Stimulated activated CD4-positive, alpha-beta T cell treated with anti-CD3 and anti-CD28 coated beads, Interleukin-2, amount 100 ng/mL, for 4 hours (primary cell): ENCODE measurements around the gene TMEM95.

ENCODE experiments used
- DNase-seq: peaks from one replicate; pipeline ENCODE4 v3.0.0-alpha.2; 2020; ENCODE audit warnings: low read depth

Gene TMEM95

DNA sequence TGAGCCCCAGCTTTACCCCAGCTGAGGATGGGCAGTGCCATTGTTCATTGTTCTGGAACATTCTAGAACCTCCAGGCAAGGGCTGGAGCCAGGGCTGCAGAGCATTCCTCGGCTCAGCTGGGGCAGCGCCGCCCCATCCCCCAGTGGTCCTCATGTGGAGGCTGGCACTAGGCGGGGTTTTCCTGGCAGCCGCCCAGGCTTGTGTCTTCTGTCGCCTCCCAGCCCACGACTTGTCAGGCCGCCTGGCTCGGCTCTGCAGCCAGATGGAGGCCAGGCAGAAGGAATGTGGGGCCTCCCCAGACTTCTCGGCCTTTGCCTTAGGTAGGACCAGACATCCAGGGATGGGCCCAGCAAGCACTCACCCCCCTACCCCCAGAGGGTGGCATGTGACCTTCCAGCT lies at the start of gene TMEM95:
Gene TMEM95, plus strand, starts transcription at position 104 of the 400 bp plus-strand sequence. Its CDS starts 49 bp downstream, at position 153.
- no peak for DNase-seq

DNA sequence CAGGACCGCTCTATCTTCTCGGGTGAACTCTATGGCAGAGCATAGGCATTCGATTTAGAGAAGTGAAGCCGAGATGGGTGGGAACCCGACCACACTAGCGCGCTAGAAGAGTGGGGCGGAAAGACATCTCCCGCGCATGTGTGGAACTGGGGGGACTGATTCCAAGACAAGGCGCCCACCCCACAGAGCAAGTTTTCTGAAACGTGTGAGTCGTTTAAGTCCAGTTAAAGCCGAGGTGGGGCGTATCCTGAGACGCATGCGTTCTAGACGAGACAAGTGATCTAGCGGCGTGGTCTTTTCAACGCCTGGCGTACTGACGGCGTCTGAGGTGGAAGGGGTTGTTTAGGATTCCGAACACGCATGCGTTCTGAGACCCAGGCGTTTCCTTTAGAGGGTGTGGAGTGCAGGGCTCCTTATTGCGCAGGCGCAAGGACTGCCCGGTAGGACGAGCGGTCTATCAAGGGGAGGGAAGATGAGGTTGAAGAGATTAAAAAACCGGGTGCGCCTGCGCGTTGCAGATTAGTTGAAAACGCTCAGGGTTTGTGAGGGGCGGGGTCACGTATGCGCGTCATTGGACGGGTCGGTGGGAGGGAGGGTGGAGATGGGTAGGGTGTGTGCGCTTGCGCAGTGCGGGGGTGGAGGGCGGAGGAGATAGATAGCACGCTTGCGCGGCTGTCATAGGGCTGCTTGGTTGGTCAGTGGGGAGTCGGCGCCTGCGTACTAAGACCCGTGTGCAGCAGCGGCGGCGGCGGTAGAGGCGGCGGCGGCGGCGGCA lies 47.9 kb upstream of the TMEM95 start, which contains the start of gene EIF5A:
Gene EIF5A, plus strand, starts transcription at position 718 of the 775 bp plus-strand sequence. CDS start 2,008 bp downstream, outside the sequence.
- DNase-seq: peak; percentile 100

GRCh38 chr17:7307686-7308624 lies 47.0 kb upstream of the TMEM95 start:
- DNase-seq: peak; percentile 41

DNA sequence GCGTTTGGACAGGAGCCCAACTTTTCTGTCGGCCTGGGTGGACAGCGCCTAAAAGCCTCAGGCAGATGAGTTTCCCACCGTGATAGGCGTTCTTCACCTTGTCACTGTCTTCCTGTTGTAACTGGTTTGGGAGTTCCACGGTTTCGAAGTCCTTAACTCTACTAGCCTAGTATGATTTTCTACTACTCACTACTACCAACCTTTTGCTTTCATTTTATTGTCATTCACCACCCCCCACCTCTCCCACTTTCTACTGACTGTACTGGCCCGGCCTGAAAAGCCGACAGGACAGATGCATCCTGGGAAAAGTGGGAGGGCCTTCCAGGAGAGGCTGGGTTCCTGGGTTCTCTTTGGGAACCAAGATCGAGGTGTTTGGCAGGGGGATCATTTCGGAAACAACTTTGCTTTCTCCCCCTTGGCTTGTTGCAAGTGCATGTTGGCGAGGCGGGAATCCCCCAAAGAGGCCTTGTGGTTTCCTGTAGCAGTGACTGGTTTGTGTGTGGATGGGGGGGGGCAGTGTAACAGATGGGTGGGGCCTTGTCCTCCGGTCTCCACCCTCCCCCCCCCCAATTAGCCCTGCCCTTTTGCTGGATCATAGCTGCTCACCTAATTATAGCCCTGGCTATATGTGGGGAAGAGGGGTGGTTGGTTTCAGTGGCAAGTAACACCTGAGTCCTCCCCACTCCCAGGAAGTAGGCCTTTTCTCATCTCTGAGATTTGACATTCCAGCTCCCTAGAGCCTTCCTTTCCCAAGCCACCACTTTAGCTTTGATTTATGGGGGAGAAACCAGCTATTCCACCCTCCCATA lies 46.1 kb upstream of the TMEM95 start:
- peak; percentile 86 for DNase-seq

- no peak for DNase-seq
Observed at GRCh38 chr17:7309628-7310027, 45.3 kb upstream of the TMEM95 start.

DNA sequence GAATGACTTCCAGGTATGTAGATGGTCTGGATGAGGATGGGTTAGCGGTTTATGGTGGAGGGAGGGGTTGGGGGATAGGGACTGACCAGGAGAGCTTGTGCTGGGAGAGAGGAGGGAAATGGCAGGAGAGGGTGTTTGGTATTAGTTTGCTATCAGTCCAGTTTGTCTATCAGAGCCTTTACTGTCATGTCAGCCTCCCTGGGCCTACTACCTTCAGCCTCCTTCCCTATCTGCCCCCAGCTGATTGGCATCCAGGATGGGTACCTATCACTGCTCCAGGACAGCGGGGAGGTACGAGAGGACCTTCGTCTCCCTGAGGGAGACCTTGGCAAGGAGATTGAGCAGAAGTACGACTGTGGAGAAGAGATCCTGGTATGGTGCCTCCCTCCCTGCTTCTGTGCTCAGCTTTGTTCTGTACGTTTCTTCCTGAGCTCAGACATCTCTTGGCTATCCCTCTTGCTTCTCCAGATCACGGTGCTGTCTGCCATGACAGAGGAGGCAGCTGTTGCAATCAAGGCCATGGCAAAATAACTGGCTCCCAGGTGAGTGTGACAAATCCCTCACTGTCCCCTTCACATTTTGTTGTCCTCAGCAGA lies 43.7 kb upstream of the TMEM95 start:
- DNase-seq: no peak

GRCh38 chr17:7312432-7313087 lies 42.4 kb upstream of the TMEM95 start:
- no peak for DNase-seq

DNA sequence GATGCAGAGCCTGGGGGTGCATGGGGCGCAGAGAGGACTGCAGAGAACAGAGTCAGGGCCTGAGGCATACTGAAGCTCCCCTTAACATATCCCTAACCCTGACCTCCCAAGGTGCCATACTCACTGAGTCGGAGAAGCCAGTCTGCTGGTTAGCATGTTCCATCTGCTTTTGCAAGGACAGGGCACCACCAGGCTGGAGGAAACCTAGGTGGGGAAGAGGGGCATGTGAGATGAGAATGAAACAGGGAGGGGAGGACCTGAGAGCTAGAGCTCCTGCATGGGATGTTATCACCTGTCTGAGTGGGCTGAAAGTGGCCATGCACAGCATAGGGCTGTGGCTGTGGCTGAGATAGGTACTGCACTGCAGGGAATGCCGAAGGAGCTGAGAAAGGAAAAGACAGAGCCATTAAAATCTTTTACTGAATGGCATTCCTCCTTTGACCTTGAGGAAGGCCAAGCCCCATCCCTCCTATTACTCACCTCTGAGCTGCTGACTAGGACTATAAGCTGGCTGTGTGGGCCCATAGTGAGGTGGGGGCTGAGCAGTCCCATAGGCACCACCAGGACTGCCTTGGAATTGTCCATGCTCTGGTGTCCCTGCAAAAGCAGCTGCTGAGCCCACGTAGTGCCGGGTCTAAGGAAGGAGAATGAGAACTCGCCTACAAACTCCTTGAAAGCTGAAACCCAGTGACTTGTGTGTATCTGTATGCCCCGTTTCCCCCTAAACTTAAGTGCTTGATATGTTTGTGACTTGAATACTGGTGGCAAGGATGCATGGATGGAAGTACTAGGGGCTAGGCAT lies 41.7 kb upstream of the TMEM95 start:
- no peak for DNase-seq

GRCh38 chr17:7313890-7314718 lies 40.9 kb upstream of the TMEM95 start:
- no peak for DNase-seq

DNA sequence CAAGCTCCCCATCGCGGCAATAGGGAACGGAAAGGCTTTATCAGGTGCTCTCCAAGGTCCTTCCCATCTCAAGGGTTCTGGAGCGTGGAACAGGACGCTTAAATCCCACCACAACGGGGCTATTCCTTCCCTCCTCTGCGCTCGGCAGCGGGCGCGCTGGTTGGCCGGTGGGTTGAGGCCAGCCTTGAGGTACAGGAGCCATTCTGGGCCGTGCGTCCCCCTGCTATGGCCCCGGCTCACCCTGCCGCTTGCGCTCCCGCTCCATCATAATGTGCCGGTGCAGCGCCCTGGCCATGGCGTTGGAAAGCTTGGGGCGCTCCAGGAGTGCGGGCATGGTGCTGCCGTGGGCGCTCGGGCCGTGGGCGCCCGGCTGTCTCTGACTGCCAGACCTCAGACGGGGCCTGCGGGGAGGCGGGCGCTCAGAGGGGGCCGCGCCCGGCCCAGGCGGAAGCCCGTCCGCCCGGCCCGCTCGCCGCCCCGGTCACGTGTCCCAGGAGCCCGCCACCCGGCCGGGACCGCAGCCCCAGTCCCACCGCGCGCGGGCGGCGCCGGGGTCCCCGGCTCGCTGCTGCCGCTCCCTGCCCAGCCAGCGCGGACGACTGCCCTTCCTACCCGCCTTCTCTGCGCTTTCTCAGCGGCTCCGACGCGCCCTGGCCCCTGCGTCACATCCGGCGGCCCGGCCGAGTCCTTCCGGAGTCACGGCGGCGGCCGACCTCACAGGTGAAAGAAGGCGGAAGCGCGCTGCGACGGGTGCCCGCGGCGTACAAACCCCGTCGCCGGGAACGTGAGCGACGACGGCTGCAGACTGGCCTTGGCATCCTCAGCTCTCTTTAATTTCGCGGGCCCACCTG lies 40.0 kb upstream of the TMEM95 start, which contains the start of gene GPS2:
Gene GPS2, minus strand, starts transcription at position 642 of the 851 bp plus-strand sequence. Its CDS starts 308 bp downstream, at position 334.
- DNase-seq: peak; percentile 89

- no peak for DNase-seq
Observed at GRCh38 chr17:7315570-7316235, 39.3 kb upstream of the TMEM95 start.

- no peak for DNase-seq
Observed at GRCh38 chr17:7317161-7317803, 37.7 kb upstream of the TMEM95 start.

DNA sequence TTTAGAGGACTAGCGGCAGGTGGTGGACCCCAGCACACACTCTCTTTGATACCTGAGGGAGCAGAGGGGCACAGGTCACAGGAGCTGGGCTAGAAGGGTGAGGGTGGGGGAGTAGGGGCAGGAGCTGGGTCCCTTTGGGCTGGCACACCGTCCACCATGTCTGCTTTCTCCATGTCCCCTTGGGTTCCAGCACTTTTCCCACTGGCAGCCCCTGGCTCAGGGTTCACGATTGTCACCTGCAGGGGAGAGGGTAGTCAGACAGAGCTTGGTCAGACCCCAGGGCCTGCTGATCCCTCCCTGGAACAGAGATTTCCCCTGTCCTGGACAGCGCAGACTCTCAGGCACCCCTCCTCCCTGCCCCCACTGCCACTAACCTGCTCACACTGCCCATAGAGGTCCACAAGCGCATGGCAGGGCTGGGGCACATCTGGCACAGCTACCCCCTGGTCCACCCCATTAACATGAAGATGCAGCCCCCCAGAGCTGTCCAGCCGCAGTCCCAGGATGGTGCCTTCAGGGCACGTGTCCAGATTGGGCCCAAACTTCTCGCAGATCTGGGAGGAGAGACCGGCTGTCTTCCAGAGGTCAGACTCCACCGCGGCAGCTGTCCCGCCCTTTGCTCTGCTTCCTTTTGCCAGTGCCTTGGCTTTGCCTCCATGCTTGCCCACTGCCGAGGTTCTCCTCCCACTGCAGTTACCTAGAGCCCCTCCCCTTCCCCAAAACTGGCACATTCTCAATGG lies 36.7 kb upstream of the TMEM95 start:
- no peak for DNase-seq

DNA sequence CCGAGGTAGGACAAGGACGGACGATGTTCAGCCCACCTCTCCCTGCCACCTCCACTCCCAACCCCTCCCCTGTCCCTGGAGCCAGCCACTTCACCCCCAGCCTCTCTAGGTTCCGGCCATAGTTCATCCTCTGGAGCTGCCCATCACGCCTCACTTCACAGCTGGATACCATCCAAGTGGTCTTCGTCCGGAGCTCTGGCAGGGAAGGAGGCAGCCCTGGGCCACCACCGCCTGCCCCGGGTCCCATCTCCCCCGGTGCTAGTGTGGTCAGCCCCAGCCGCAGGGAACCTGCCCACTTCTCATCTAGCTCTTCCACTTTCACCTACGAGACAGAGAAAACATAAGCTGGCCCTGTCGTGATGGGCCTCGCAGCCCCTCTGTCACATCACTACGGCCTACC lies 33.5 kb upstream of the TMEM95 start:
- DNase-seq: no peak

DNA sequence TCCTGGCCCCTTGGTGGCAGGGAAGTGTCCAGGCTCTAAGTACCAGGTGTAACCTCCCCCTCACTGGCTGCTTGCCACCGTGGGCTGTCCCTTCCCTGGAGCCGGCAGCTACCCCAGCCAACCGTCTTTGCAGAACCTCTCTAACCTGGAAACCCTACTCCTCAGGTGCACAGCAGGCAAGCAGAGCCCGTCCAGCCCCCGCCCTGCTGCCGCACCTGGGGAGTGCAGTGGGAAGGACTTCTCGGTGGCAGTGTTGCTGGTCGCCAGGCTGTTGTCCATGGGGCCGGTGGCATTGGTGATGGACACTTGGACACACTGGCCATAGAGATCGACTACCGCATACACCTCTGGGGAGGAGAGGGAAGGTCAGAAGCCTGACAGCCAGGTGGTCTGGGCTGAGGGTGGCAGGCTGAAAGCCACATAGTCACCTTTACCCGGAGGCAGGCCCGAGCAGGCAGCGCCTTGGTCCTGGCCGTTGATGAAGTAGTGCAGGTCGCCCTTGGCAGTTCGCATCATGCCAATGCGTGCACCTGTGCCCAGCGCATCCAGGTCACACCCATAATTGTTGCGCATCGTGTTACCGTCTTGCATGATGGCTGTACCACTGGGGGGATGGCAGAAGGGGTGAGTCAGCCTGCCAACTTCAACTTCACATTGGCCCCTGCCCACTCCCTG lies 32.3 kb upstream of the TMEM95 start:
- DNase-seq: no peak
